SW 1271 (cell line): ENCODE results near the gene OR3A1.
A peak's percentile ranks its signal among the peaks of the same experiment; 100 is the strongest.
"Not testable (repeated sequence)": the region's sequence is repeated elsewhere in the genome, so short reads cannot be mapped to it uniquely, and the experiment has no call there.

Experiments
- DNase-seq, 2 experiments: peaks; one replicate each; lab custom pipeline; 2025; lab: John Stamatoyannopoulos, UW

OR3A1 gene

GRCh38 chr17:3298260-3298659, at the start of gene OR3A1:
OR3A1 (minus strand) TSS chr17:3298360; CDS start chr17:3292582, 5,778 bp downstream.
- DNase-seq, result no peak

- not testable (repeated sequence) for DNase-seq
These were observed 44.6 kb upstream of the OR3A1 start for GRCh38 chr17:3342782-3343181.

GRCh38 chr17:3335876-3336275, 37.7 kb upstream of the OR3A1 start:
- peak in 1 of 2 experiments; percentile 4 for DNase-seq

GRCh38 chr17:3318336-3318735, 20.2 kb upstream of the OR3A1 start:
- DNase-seq, result no peak

GRCh38 chr17:3316836-3317235, 18.7 kb upstream of the OR3A1 start:
- DNase-seq, result no peak

- DNase-seq, result no peak
These were observed 10.4 kb upstream of the OR3A1 start for GRCh38 chr17:3308603-3309002.

GRCh38 chr17:3295632-3296031, 2.5 kb downstream of the OR3A1 start:
- DNase-seq, result no peak

- DNase-seq, result not testable (repeated sequence)
These were observed 4.6 kb downstream of the OR3A1 start for GRCh38 chr17:3293548-3293947.

GRCh38 chr17:3282901-3283300, 15.3 kb downstream of the OR3A1 start:
- DNase-seq, result no peak

GRCh38 chr17:3276126-3276525, 22.0 kb downstream of the OR3A1 start:
- DNase-seq, result no peak

GRCh38 chr17:3271072-3271848, 26.9 kb downstream of the OR3A1 start:
- DNase-seq, result no peak

GRCh38 chr17:3260600-3260999, 37.6 kb downstream of the OR3A1 start:
- no peak for DNase-seq

GRCh38 chr17:3260163-3260562, 38.0 kb downstream of the OR3A1 start:
- DNase-seq, result no peak

GRCh38 chr17:3256575-3256974, 41.6 kb downstream of the OR3A1 start:
- no peak for DNase-seq

GRCh38 chr17:3249013-3249412, 49.1 kb downstream of the OR3A1 start:
- DNase-seq, result not testable (repeated sequence)

GRCh38 chr17:3244841-3245240, 53.3 kb downstream of the OR3A1 start:
- DNase-seq, result not testable (repeated sequence)

- not testable (repeated sequence) for DNase-seq
These were observed 57.1 kb downstream of the OR3A1 start for GRCh38 chr17:3241044-3241443.
